K562 (cell line): Measurements from ENCODE around the gene JKAMP. TPM values are rescaled to one million over a fixed set of nuclear protein-coding genes. Genes with fewer than 3 reads are reported as not detected.

ENCODE experiments used
- FOXP1 ChIP-seq: sonication (generic); formaldehyde crosslinking; IDR thresholded peaks from 2 replicates; pipeline ENCODE4 v1.8.0; 2022; ENCODE audit warnings: mild to moderate bottlenecking, missing genetic modification reagents
- HNRNPUL1 ChIP-seq: fragments of 200-400 bp; formaldehyde crosslinking; IDR thresholded peaks from 2 replicates; pipeline ENCODE4 v1.6.1; 2017; ENCODE audit warnings: low read length
- KDM5B ChIP-seq: fragments of 200-600 bp; sonication (generic); IDR thresholded peaks from 2 replicates; pipeline ENCODE4 v1.6.1; 2012; ENCODE audit warnings: low read depth, mild to moderate bottlenecking, moderate library complexity, low read length, control low read depth, inconsistent platforms; ENCODE audit not compliant: insufficient replicate concordance
- NEUROD1 ChIP-seq: fragments of 150-350 bp; IDR thresholded peaks from 2 replicates; pipeline ENCODE4 v1.6.1; 2014; ENCODE audit warnings: borderline replicate concordance, low read length, low read depth; ENCODE audit not compliant: partially characterized antibody
- STAG1 ChIP-seq: sonication (generic); formaldehyde crosslinking; IDR thresholded peaks from 2 replicates; pipeline ENCODE4 v1.5.0; 2020; ENCODE audit warnings: missing genetic modification reagents, borderline replicate concordance
- USF2 ChIP-seq: sonication (generic); formaldehyde crosslinking; IDR thresholded peaks from 2 replicates; pipeline ENCODE4 v1.5.0; 2020; ENCODE audit warnings: missing genetic modification reagents
- ZNF592 ChIP-seq: fragments of 450-650 bp; IDR thresholded peaks from 2 replicates; pipeline ENCODE4 v1.6.1; 2017; ENCODE audit warnings: antibody characterized with exemption, mild to moderate bottlenecking
- polyA plus RNA-seq, 8 experiments: library from polyadenylated mRNA; depleted of rRNA in 4 of 8; stranded (reverse) in 5 of 8; unstranded in 3 of 8; fragments of >200 nt; fragmentation: Nextera tagmentation in 2 of 8; fragmentation: Illumina TruSeq in 1 of 8; extraction: Ambion mirVana in 2 of 8; extraction: Trizol in 1 of 8; gene quantifications; 2 replicates each; pipeline versions ENCODE4 v1.2.1 to v1.2.3, GENCODE V29; 2011 to 2014; ENCODE audit warnings: inconsistent platforms in 1 of 8, missing spikeins in 1 of 8
- total RNA-seq, 7 experiments: library from RNA; depleted of rRNA in 6 of 7; stranded (reverse); fragments of >200 nt in 6 of 7; fragmentation: Illumina TruSeq in 2 of 7; extraction: Trizol in 2 of 7; gene quantifications; 2 replicates each; pipeline versions ENCODE4 v1.2.1 to v1.2.3, GENCODE V29; 2011 to 2021; ENCODE audit warnings: low replicate concordance in 1 of 7

Gene JKAMP
- total and polyA plus RNA-seq, 9 of the 15 experiments (the other 6 are each of a cell fraction or from before 2014, with no cell fraction given), result 19.3 to 119 (median 33.8) TPM

GRCh38 chr14:59538936-59539335 is 54.6 kb downstream of the JKAMP start (continued):
- TF ChIP-seq KDM5B (no peak), HNRNPUL1 (no peak), ZNF592 (no peak), USF2 (CRISPR knock-in tag) (no peak), FOXP1 (no peak), STAG1 (CRISPR knock-in tag) (no peak), NEUROD1 (no peak)
- TF ChIP-seq, all 486 proteins: peak for 0
